HFFc6 (cell line): Measurements from ENCODE around the gene CPD. TPM values are rescaled to one million over a fixed set of nuclear protein-coding genes. Genes with fewer than 3 reads are reported as not detected.

Source experiments
- DNase-seq: peaks from one replicate; pipeline ENCODE4 v3.0.0-alpha.2; 2018
- H3K27ac Mint-ChIP-seq: 2 replicates; pipeline ENCODE4 v1.8.0; 2020; ENCODE audit warnings: mild to moderate bottlenecking, mixed read lengths
- H3K27me3 Mint-ChIP-seq: 2 replicates; pipeline ENCODE4 v1.8.0; 2021; ENCODE audit warnings: mild to moderate bottlenecking, moderate library complexity, mixed read lengths; ENCODE audit not compliant: insufficient read depth
- H3K36me3 Mint-ChIP-seq: 2 replicates; pipeline ENCODE4 v1.8.0; 2021; ENCODE audit warnings: low read depth, mixed read lengths
- H3K4me1 Mint-ChIP-seq: 2 replicates; pipeline ENCODE4 v1.8.0; 2020; ENCODE audit warnings: low read depth, mixed read lengths
- H3K4me3 Mint-ChIP-seq: 2 replicates; pipeline ENCODE4 v1.8.0; 2020; ENCODE audit warnings: mild to moderate bottlenecking, moderate library complexity, mixed read lengths
- H3K9me3 Mint-ChIP-seq: 2 replicates; pipeline ENCODE4 v1.8.0; 2020; ENCODE audit warnings: mild to moderate bottlenecking, mixed read lengths
- total RNA-seq, 6 experiments: library from RNA; stranded (reverse); fragmentation: NEBNext Ultra II Directional; extraction: Animal tissue kit (Norgen Biotek cat#: 25700); gene quantifications; 2 replicates in 1 of 6; 3 replicates in 5 of 6; pipeline ENCODE4 v1.2.3, GENCODE V29; 2021
- TF ChIP-seq, protein P1 (sequence below): fragments of 200-600 bp; sonication (generic); IDR thresholded peaks from 2 replicates; pipeline ENCODE4 v1.5.0; 2021; ENCODE audit warnings: antibody characterized with exemption, mild to moderate bottlenecking

Gene CPD
- total RNA-seq, 6 experiments from 2014 or later = 45.9 to 57.4 (median 49.7) TPM

DNA sequence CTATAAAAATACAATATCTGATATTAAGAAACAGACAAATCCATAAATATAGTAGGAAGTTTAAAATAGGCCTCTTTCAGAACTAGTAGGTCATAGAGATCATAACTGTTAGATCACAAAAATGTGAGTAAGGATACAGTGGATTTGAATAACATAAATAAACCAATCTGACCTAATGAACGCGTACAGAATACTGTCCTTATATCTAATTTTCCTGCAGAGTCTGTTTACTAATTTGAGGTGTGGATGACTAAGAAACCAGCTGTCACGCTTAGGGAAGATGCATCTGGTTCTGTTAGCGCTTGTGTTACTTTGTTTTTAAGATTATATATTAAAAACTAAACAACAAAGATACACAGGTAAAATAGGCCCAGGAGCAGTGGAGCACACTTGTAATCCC is 14.8 kb downstream of the CPD start:
- H3K4me1 Mint-ChIP-seq = peaks cover 6% of the 10 kb centered on the region
- no peak for DNase-seq
- no peaks in the 10 kb centered on the region for H3K27me3 Mint-ChIP-seq
- no peak overlapping the region for H3K4me3 Mint-ChIP-seq
- no peaks in the 10 kb centered on the region for H3K36me3 Mint-ChIP-seq
- H3K27ac Mint-ChIP-seq = no peak overlapping the region
- no peaks in the 10 kb centered on the region for H3K9me3 Mint-ChIP-seq
- TF ChIP-seq, protein P1, sequence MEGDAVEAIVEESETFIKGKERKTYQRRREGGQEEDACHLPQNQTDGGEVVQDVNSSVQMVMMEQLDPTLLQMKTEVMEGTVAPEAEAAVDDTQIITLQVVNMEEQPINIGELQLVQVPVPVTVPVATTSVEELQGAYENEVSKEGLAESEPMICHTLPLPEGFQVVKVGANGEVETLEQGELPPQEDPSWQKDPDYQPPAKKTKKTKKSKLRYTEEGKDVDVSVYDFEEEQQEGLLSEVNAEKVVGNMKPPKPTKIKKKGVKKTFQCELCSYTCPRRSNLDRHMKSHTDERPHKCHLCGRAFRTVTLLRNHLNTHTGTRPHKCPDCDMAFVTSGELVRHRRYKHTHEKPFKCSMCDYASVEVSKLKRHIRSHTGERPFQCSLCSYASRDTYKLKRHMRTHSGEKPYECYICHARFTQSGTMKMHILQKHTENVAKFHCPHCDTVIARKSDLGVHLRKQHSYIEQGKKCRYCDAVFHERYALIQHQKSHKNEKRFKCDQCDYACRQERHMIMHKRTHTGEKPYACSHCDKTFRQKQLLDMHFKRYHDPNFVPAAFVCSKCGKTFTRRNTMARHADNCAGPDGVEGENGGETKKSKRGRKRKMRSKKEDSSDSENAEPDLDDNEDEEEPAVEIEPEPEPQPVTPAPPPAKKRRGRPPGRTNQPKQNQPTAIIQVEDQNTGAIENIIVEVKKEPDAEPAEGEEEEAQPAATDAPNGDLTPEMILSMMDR = no peak

DNA sequence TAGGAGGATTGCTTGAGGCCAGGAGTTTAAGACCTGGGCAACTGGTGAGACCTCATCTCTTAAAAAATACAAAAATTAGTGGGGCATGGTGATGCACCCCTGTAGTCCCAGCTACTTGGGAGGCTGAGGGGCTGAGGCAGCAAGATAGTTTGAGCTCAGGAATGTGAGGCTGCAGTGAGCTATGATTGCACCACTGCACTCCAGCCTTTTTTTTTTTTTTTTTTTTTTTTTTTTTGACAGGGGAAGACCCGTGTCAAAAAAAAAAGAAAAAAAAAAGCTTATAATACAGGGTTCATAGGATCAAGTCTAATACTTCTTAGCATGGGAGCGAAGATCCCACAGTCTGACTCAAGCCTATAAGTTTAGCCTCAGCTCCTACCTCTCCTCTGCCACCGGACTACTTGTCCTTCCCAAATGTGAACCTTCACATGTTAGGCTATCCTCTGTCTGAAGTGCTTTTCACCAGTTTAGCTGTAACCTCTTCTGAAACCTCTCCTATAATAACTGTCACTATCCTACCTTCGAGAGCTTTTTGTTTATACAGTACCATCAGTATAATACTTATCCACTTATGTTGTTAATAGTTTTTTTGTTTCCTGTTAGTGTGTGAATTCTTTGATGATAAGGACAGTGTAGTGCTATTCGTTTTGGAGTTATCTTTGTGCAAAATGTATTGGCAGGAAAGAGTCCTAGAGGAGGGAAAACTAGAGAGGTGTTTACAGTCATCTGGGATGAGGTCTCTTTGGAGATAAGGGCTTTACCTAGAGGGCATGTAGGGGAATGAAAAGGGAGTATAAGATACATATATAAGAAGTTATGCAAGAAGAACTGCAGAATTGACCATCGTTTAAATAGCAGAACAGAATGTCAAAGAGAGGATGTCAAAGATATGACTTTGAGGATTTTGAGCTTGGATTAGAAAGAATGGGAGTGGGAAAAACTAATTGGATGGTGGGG is 15.5 kb downstream of the CPD start:
- no peak for DNase-seq
- TF ChIP-seq, protein P1 = no peak
- Mint-ChIP-seq H3K4me3 (no peak overlapping the region), H3K4me1 (peaks cover 6% of the 10 kb centered on the region), H3K36me3 (no peaks in the 10 kb centered on the region), H3K27ac (no peak overlapping the region), H3K27me3 (no peaks in the 10 kb centered on the region), H3K9me3 (no peaks in the 10 kb centered on the region)

DNA sequence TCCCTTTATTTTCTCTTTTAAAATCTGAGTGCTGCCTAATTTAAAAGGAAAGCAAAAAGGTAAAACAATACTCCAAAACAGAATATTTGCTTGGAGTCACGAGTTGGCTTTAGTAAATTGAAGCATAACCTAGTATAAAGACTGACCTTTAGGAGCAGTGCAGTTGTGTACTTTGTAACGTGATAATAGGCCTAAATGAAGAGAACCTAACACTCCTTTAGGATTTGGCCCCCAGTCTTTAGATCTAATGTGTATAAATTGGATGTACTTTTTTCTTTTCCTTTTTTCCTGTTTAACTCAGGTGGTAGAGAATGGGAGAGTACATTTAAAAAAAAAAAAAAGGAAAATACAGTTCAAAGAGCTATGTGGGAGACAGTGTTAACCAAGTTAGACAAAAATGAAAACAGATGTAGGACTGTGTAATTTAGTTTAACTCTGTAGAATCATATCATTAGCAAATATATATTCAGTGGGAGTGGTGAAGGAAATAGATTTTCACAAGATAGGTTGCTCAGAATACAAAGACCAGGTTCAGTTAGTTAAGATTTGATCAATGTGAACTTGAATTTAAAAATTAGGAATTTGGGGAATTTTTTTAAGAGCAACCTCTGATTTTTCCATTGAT is 16.8 kb downstream of the CPD start:
- H3K9me3 Mint-ChIP-seq = no peaks in the 10 kb centered on the region
- TF ChIP-seq, protein P1 = no peak

DNA sequence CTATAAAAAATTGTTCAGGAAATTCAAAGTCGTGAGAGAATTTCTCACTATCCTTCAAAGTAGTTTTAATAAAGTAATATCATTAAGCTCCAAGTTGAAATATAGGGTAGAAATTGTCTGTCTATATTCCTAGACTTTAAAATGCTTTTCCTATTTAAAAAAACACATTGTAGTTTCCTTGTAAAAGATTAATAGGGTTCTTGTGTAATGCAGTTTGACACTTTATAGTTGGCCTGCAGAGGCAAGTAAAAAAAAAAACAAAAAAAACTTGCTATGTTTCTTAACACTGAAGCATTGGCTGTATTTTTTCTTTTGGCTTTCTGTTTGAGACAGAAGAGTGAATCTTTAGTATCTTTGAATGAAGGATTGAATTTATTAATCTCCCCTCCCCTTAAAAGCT is 17.4 kb downstream of the CPD start:
- Mint-ChIP-seq H3K4me3 (no peak overlapping the region), H3K27ac (no peak overlapping the region)

More for the DNA sequence above, 16.8 kb downstream of the CPD start:
- H3K27ac Mint-ChIP-seq = no peak overlapping the region
- peaks cover 6% of the 10 kb centered on the region; the same call in 1 of the 2 replicates for H3K4me1 Mint-ChIP-seq
- no peaks in the 10 kb centered on the region for H3K36me3 Mint-ChIP-seq
- DNase-seq = no peak
- H3K4me3 Mint-ChIP-seq = no peak overlapping the region
- H3K27me3 Mint-ChIP-seq = no peaks in the 10 kb centered on the region

DNA sequence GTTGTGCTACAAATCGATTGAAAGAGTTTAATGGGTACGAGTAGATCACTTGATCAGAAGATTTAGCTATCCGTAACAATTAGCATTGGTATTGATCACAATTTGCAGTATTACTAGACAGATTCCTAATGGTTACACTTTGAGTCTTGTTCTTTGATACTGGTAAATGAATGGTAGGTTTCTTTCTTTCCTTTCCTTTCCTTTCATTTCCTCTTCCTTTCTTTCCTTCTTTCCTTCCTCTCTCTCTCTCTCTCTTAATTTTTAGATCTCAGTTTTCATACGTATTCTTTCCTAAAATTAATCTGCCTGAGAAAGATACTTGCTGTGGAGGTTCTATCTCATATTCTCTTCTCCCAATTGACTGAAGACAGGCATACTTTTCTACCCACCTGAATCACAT is 17.9 kb downstream of the CPD start:
- Mint-ChIP-seq H3K27me3 (no peaks in the 10 kb centered on the region), H3K27ac (no peak overlapping the region), H3K36me3 (peaks cover 7% of the 10 kb centered on the region; the same call in 1 of the 2 replicates), H3K9me3 (no peaks in the 10 kb centered on the region), H3K4me1 (peaks cover 6% of the 10 kb centered on the region; the same call in 1 of the 2 replicates), H3K4me3 (no peak overlapping the region)
- DNase-seq = no peak
- TF ChIP-seq, protein P1 = no peak

More for the DNA sequence above, 17.4 kb downstream of the CPD start:
- H3K36me3 Mint-ChIP-seq = peaks cover 3% of the 10 kb centered on the region; the same call in 1 of the 2 replicates
- peaks cover 6% of the 10 kb centered on the region; the same call in 1 of the 2 replicates for H3K4me1 Mint-ChIP-seq
- DNase-seq = no peak
- TF ChIP-seq, protein P1 = no peak
- no peaks in the 10 kb centered on the region for H3K9me3 Mint-ChIP-seq
- H3K27me3 Mint-ChIP-seq = no peaks in the 10 kb centered on the region
